ENCODE measurements around the gene GPRIN2.
"Not testable (repeated sequence)": the region's sequence is repeated elsewhere in the genome, so short reads cannot be mapped to it uniquely, and the experiment has no call there.

GPRIN2 gene

GRCh38 chr10:46556515-46557318 is at the start of gene GPRIN2:
Gene GPRIN2 (minus strand): TSS chr10:46556658. CDS start chr10:46550736, 5,922 bp downstream.
- no peak for DNase-seq

GRCh38 chr10:46600516-46600915 is 44.1 kb upstream of the GPRIN2 start:
- not testable (repeated sequence) for DNase-seq

GRCh38 chr10:46597616-46598246 is 41.3 kb upstream of the GPRIN2 start:
- DNase-seq, result not testable (repeated sequence)

GRCh38 chr10:46596570-46596969 is 40.1 kb upstream of the GPRIN2 start:
- DNase-seq, result not testable (repeated sequence)

- not testable (repeated sequence) for DNase-seq
Observed at GRCh38 chr10:46594453-46595063, 38.1 kb upstream of the GPRIN2 start.

- not testable (repeated sequence) for DNase-seq
Observed at GRCh38 chr10:46593307-46593706, 36.8 kb upstream of the GPRIN2 start.

GRCh38 chr10:46591053-46591452 is 34.6 kb upstream of the GPRIN2 start:
- DNase-seq, result not testable (repeated sequence)

- DNase-seq, result not testable (repeated sequence)
Observed at GRCh38 chr10:46589589-46589988, 33.1 kb upstream of the GPRIN2 start.

- DNase-seq, result not testable (repeated sequence)
Observed at GRCh38 chr10:46588221-46588620, 31.8 kb upstream of the GPRIN2 start.

GRCh38 chr10:46587546-46587945 is 31.1 kb upstream of the GPRIN2 start:
- not testable (repeated sequence) for DNase-seq

- DNase-seq, result not testable (repeated sequence)
Observed at GRCh38 chr10:46585246-46585645, 28.8 kb upstream of the GPRIN2 start.

GRCh38 chr10:46584196-46584595 is 27.7 kb upstream of the GPRIN2 start:
- not testable (repeated sequence) for DNase-seq

GRCh38 chr10:46582568-46582967 is 26.1 kb upstream of the GPRIN2 start:
- not testable (repeated sequence) for DNase-seq

- DNase-seq, result not testable (repeated sequence)
Observed at GRCh38 chr10:46581997-46582396, 25.5 kb upstream of the GPRIN2 start.

GRCh38 chr10:46579378-46579777 is 22.9 kb upstream of the GPRIN2 start:
- not testable (repeated sequence) for DNase-seq

- not testable (repeated sequence) for DNase-seq
Observed at GRCh38 chr10:46578474-46579178, 22.2 kb upstream of the GPRIN2 start, which contains the start of gene SYT15. Gene SYT15 (plus strand): TSS chr10:46579128. CDS start chr10:46579169, 41 bp downstream.

GRCh38 chr10:46577624-46578473 is 21.4 kb upstream of the GPRIN2 start:
- DNase-seq, result not testable (repeated sequence)

GRCh38 chr10:46573884-46574283 is 17.4 kb upstream of the GPRIN2 start:
- DNase-seq, result not testable (repeated sequence)

GRCh38 chr10:46573314-46573713 is 16.9 kb upstream of the GPRIN2 start:
- DNase-seq, result not testable (repeated sequence)

- DNase-seq, result not testable (repeated sequence)
Observed at GRCh38 chr10:46572765-46573164, 16.3 kb upstream of the GPRIN2 start.

- DNase-seq, result not testable (repeated sequence)
Observed at GRCh38 chr10:46570655-46571054, 14.2 kb upstream of the GPRIN2 start.
